Neural progenitor cell (in vitro differentiated cells): Measurements from ENCODE around the gene ELK1.

Experiments
- EZH2 ChIP-seq: fragments of 200-600 bp; sonication (generic); IDR thresholded peaks from 2 replicates; pipeline ENCODE4 v1.6.1; 2017; ENCODE audit warnings: antibody characterized with exemption, mild to moderate bottlenecking, moderate library complexity
- TF ChIP-seq, protein P1 (sequence below): fragments of 200-600 bp; sonication (generic); IDR thresholded peaks from 2 replicates; pipeline ENCODE4 v1.5.1; 2017; ENCODE audit warnings: antibody characterized with exemption, mild to moderate bottlenecking

DNA sequence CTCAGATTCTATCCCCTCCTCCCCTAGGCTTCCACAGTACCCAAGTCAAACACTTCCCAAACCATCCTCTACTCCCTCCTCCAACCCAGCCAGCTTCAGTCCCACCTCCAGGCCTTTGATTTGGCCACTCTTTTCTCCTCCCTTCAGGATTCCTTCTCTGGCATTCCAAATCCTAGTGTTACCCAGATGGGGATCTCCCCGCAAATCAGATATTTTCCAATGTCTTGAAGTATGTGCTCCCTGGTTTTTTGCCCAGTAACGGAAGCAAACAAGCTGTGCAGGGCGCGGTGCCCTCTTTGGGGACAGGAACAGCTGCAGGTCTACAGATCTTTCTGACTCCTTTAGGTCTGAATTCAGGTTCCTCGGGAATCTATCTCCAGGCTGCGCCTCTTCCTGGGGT lies 28.5 kb downstream of the ELK1 start:
- TF ChIP-seq, protein P1, sequence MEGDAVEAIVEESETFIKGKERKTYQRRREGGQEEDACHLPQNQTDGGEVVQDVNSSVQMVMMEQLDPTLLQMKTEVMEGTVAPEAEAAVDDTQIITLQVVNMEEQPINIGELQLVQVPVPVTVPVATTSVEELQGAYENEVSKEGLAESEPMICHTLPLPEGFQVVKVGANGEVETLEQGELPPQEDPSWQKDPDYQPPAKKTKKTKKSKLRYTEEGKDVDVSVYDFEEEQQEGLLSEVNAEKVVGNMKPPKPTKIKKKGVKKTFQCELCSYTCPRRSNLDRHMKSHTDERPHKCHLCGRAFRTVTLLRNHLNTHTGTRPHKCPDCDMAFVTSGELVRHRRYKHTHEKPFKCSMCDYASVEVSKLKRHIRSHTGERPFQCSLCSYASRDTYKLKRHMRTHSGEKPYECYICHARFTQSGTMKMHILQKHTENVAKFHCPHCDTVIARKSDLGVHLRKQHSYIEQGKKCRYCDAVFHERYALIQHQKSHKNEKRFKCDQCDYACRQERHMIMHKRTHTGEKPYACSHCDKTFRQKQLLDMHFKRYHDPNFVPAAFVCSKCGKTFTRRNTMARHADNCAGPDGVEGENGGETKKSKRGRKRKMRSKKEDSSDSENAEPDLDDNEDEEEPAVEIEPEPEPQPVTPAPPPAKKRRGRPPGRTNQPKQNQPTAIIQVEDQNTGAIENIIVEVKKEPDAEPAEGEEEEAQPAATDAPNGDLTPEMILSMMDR = no peak
- TF ChIP-seq EZH2 = no peak
